BJ (cell line): ENCODE data around the gene CLDN7. TPM values are rescaled to one million over a fixed set of nuclear protein-coding genes. Genes with fewer than 3 reads are reported as not detected.

Source experiments
- CTCF ChIA-PET: fragments of 350-600 bp; formaldehyde crosslinking; extraction: SDS; loops from one replicate; lab custom pipeline; 2021; ENCODE audit warnings: antibody characterized with exemption, inconsistent platforms; lab: Yijun Ruan, JAX
- POLR2A ChIA-PET: fragments of 300-600 bp; sonication (Branson Sonifier 250); formaldehyde crosslinking; extraction: SDS; loops from one replicate; lab custom pipeline; 2021; ENCODE audit warnings: antibody characterized with exemption; lab: Charles Lee
- DNase-seq: peaks from one replicate; pipeline ENCODE4 v3.0.0-alpha.2; 2011; ENCODE audit warnings: low read depth
- H3K27me3 ChIP-seq: 2 replicates; pipeline ENCODE4 v1.6.0; 2011; ENCODE audit warnings: low read length; ENCODE audit not compliant: control insufficient read depth, insufficient read depth
- H3K36me3 ChIP-seq: 2 replicates; pipeline ENCODE4 v1.5.1; 2011; ENCODE audit warnings: low read length; ENCODE audit not compliant: control insufficient read depth, insufficient read depth
- H3K4me3 ChIP-seq: 2 replicates; pipeline ENCODE4 v1.5.1; 2011; ENCODE audit warnings: low read depth, mild to moderate bottlenecking, control low read depth, low read length
- polyA plus RNA-seq: library from polyadenylated mRNA; depleted of rRNA; stranded (reverse); fragments of >200 nt; gene quantifications from 2 replicates; pipeline ENCODE4 v1.2.3, GENCODE V29; 2011; rRNA removed
- small RNA-seq: library from RNA; depleted of rRNA; stranded (forward); fragments of <200 nt; gene quantifications from one replicate; pipeline ENCODE3, GENCODE V24; 2012; ENCODE audit warnings: low replicate concordance, low read depth; ENCODE audit not compliant: insufficient read length
- TF ChIP-seq, protein P1 (sequence below): IDR thresholded peaks from 2 replicates; pipeline ENCODE4 v1.5.1; 2011; ENCODE audit warnings: low read depth, mild to moderate bottlenecking, control low read depth, inconsistent platforms, low read length, moderate library complexity; ENCODE audit not compliant: insufficient read depth

The CLDN7 gene
- polyA plus RNA-seq, 1 experiment, result 2.1 TPM

DNA sequence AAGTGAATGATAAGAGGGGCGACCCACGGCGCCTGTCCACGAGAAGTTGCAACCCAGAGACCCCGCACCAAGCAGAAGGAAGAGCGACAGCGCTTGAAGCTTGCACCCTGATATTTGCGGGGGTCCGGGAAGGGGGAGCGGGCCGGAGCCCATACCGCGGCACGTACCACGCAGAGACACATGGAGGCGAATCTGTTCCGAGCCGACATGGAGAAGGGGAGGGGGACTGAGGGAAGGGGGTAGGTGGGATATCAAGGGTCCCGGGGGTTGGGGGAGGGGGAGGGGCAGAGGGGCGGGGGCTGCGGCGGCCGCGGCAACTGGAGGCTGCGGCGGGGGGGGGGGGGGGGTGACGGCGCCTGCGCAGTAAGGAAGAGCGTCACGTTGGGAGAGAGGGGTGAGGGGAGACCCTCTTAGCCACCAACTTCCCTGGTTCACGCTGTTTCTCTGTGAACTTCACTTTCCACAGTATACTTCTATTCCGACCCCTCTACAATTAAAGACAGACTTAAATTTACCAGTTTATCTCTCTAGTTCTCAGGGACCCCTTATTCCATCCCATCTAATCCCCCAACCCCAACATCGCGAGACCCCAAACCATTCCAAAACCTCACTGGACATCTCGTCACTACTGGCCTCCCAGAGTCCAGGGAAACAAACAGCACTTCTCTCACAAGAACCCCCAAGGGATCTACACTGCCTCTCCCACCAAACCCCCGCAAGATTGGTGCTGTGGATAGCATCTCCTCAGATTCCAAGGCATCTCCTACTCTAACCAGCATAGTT, 50.6 kb downstream of the CLDN7 start:
- Histone ChIP-seq H3K36me3 (peaks cover 2% of the 10 kb centered on the region; the same call in 1 of the 2 replicates), H3K4me3 (no peak overlapping the region), H3K27me3 (no peaks in the 10 kb centered on the region)
- DNase-seq, result no peak
- ChIA-PET POLR2A (no interaction called here), CTCF (no interaction called here)
- TF ChIP-seq, protein P1, sequence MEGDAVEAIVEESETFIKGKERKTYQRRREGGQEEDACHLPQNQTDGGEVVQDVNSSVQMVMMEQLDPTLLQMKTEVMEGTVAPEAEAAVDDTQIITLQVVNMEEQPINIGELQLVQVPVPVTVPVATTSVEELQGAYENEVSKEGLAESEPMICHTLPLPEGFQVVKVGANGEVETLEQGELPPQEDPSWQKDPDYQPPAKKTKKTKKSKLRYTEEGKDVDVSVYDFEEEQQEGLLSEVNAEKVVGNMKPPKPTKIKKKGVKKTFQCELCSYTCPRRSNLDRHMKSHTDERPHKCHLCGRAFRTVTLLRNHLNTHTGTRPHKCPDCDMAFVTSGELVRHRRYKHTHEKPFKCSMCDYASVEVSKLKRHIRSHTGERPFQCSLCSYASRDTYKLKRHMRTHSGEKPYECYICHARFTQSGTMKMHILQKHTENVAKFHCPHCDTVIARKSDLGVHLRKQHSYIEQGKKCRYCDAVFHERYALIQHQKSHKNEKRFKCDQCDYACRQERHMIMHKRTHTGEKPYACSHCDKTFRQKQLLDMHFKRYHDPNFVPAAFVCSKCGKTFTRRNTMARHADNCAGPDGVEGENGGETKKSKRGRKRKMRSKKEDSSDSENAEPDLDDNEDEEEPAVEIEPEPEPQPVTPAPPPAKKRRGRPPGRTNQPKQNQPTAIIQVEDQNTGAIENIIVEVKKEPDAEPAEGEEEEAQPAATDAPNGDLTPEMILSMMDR, result no peak

Small RNAs within 50 kb of the gene (small RNA-seq; reads per million reads assigned to genes)
- gene MIR324 (248 reads per million, percentile 94 among the genes with 10 or more reads in this experiment), gene RF00019 (not detected)

Other genes with a start within 250 kb of the CLDN7 start
- 362 and 399 TPM in 2 replicates for gene RNASEK, start 249.9 kb downstream of the CLDN7 start, polyA plus RNA-seq
- not detected in 2 replicates for gene BCL6B, start 239.4 kb downstream of the CLDN7 start, polyA plus RNA-seq
- gene SLC16A13, start 226.5 kb downstream of the CLDN7 start, polyA plus RNA-seq, result 1.4 and 2.8 TPM in 2 replicates
- not detected in 2 replicates for gene SLC16A11, start 218.4 kb downstream of the CLDN7 start, polyA plus RNA-seq
- gene CLEC10A, start 182.2 kb downstream of the CLDN7 start, polyA plus RNA-seq, result not detected in 2 replicates
- not detected in 2 replicates for gene ASGR2, start 147.7 kb downstream of the CLDN7 start, polyA plus RNA-seq
- 0.56 and 0.59 TPM in 2 replicates for gene ASGR1, start 83.1 kb downstream of the CLDN7 start, polyA plus RNA-seq
- 13.3 and 20.4 TPM in 2 replicates for gene DLG4, start 42.6 kb downstream of the CLDN7 start, polyA plus RNA-seq
- gene ACADVL, start 42.5 kb downstream of the CLDN7 start, polyA plus RNA-seq, result 335 and 517 TPM in 2 replicates
- 3.6 and 5.0 TPM in 2 replicates for gene DVL2, start 28.0 kb downstream of the CLDN7 start, polyA plus RNA-seq
- 59.0 and 72.8 TPM in 2 replicates for gene PHF23, start 23.0 kb downstream of the CLDN7 start, polyA plus RNA-seq
- 762 and 865 TPM in 2 replicates for gene GABARAP, start 20.0 kb downstream of the CLDN7 start, polyA plus RNA-seq
- 117 and 129 TPM in 2 replicates for gene CTDNEP1, start 10.7 kb downstream of the CLDN7 start, polyA plus RNA-seq
- gene ELP5, start 10.3 kb downstream of the CLDN7 start, polyA plus RNA-seq, result 29.8 and 35.6 TPM in 2 replicates
- 0.15 and 0.36 TPM in 2 replicates for gene SLC2A4, start 19.2 kb upstream of the CLDN7 start, polyA plus RNA-seq
- gene YBX2, start 32.2 kb upstream of the CLDN7 start, polyA plus RNA-seq, result 0.11 TPM in 2 replicates
- gene EIF5A, start 45.1 kb upstream of the CLDN7 start, polyA plus RNA-seq, result 556 and 579 TPM in 2 replicates
- gene GPS2, start 52.9 kb upstream of the CLDN7 start, polyA plus RNA-seq, result 12.7 and 37.4 TPM in 2 replicates
- gene NEURL4, start 66.9 kb upstream of the CLDN7 start, polyA plus RNA-seq, result 8.0 and 14.9 TPM in 2 replicates
- 1.7 and 2.0 TPM in 2 replicates for gene ACAP1, start 74.1 kb upstream of the CLDN7 start, polyA plus RNA-seq
- gene KCTD11, start 89.7 kb upstream of the CLDN7 start, polyA plus RNA-seq, result 16.2 and 19.8 TPM in 2 replicates
- gene TMEM95, start 92.7 kb upstream of the CLDN7 start, polyA plus RNA-seq, result not detected in 2 replicates
- 1.7 and 2.2 TPM in 2 replicates for gene TNK1, start 118.6 kb upstream of the CLDN7 start, polyA plus RNA-seq
- gene PLSCR3, start 132.0 kb upstream of the CLDN7 start, polyA plus RNA-seq, result 40.1 and 76.1 TPM in 2 replicates
- gene TMEM256, start 141.6 kb upstream of the CLDN7 start, polyA plus RNA-seq, result 65.4 and 101 TPM in 2 replicates
- 6.0 and 8.5 TPM in 2 replicates for gene NLGN2, start 145.4 kb upstream of the CLDN7 start, polyA plus RNA-seq
- not detected in 2 replicates for gene SPEM1, start 157.8 kb upstream of the CLDN7 start, polyA plus RNA-seq
- gene SPEM2, start 163.1 kb upstream of the CLDN7 start, polyA plus RNA-seq, result not detected in 2 replicates
- not detected in 2 replicates for gene SPEM3, start 166.4 kb upstream of the CLDN7 start, polyA plus RNA-seq
- 1.8 and 3.0 TPM in 2 replicates for gene TMEM102, start 173.0 kb upstream of the CLDN7 start, polyA plus RNA-seq
- 0.50 and 0.98 TPM in 2 replicates for gene FGF11, start 177.0 kb upstream of the CLDN7 start, polyA plus RNA-seq
- 6.8 and 7.4 TPM in 2 replicates for gene CHRNB1, start 182.6 kb upstream of the CLDN7 start, polyA plus RNA-seq
- 23.6 and 25.9 TPM in 2 replicates for gene ZBTB4, start 217.2 kb upstream of the CLDN7 start, polyA plus RNA-seq
- not detected in 2 replicates for gene SLC35G6, start 219.0 kb upstream of the CLDN7 start, polyA plus RNA-seq
- gene POLR2A, start 221.9 kb upstream of the CLDN7 start, polyA plus RNA-seq, result 21.5 and 27.7 TPM in 2 replicates